IMR-90 (cell line): ENCODE results near the gene BCAS3. TPM values are rescaled to one million over a fixed set of nuclear protein-coding genes. Genes with fewer than 3 reads are reported as not detected.

ENCODE experiments used
- ATAC-seq: fragments of 200-7000 bp; cut with Tn5 transposase; 2 replicates; pipeline ENCODE4 v1.9.1; 2020; ENCODE audit warnings: low read depth, mild to moderate bottlenecking, moderate library complexity
- BruUV-seq: library from RNA; stranded (reverse); fragments of 400-500 nt; replicated peaks from 2 replicates; lab custom pipeline; 2021; lab: Mats Ljungman, UMichigan
- CTCF ChIA-PET: fragments of 300-600 bp; formaldehyde crosslinking; extraction: SDS; loops from one replicate; lab custom pipeline; 2021; ENCODE audit warnings: antibody characterized with exemption; lab: Yijun Ruan, JAX
- POLR2A ChIA-PET: fragments of 300-600 bp; sonication (Branson Sonifier 250); formaldehyde crosslinking; loops from one replicate; lab custom pipeline; 2022; ENCODE audit warnings: antibody characterized with exemption; ENCODE audit not compliant: unreplicated experiment; lab: Charles Lee
- DNase-seq: peaks from one replicate; pipeline ENCODE4 v3.0.0; 2013
- H2AFZ ChIP-seq: replicated peaks from 2 replicates; pipeline ENCODE3; 2013; ENCODE audit warnings: low read length, mild to moderate bottlenecking; ENCODE audit not compliant: poor library complexity
- H2AK5ac ChIP-seq: 2 replicates; pipeline ENCODE4 v1.6.1; 2013; ENCODE audit warnings: low read depth, low read length, inconsistent platforms
- H2AK9ac ChIP-seq: replicated peaks from 2 replicates; pipeline ENCODE3; 2013; ENCODE audit warnings: mild to moderate bottlenecking, low read depth, low read length, moderate library complexity; ENCODE audit not compliant: poor library complexity
- H2BK120ac ChIP-seq: 2 replicates; pipeline ENCODE4 v1.6.1; 2013; ENCODE audit warnings: low read depth, low read length, inconsistent platforms
- H2BK15ac ChIP-seq: 3 replicates; pipeline ENCODE4 v1.6.1; 2013; ENCODE audit warnings: low read depth, low read length, inconsistent platforms
- H2BK20ac ChIP-seq: 2 replicates; pipeline ENCODE4 v1.6.1; 2013; ENCODE audit warnings: low read depth, mild to moderate bottlenecking, inconsistent platforms, low read length, moderate library complexity
- H2BK5ac ChIP-seq: 2 replicates; pipeline ENCODE4 v1.6.1; 2013; ENCODE audit warnings: mild to moderate bottlenecking, low read depth, low read length, inconsistent platforms; ENCODE audit not compliant: poor library complexity, severe bottlenecking
- H3K14ac ChIP-seq: replicated peaks from 2 replicates; pipeline ENCODE4 v1.6.1; 2013; ENCODE audit warnings: low read depth, low read length, inconsistent platforms
- H3K18ac ChIP-seq: 2 replicates; pipeline ENCODE4 v1.6.1; 2013; ENCODE audit warnings: low read depth, low read length, control low read depth
- H3K23ac ChIP-seq: 2 replicates; pipeline ENCODE4 v1.6.1; 2013; ENCODE audit warnings: low read depth, low read length, inconsistent platforms
- H3K27ac ChIP-seq: 2 replicates; pipeline ENCODE4 v1.5.1; 2013; ENCODE audit warnings: mild to moderate bottlenecking, control low read depth, low read length; ENCODE audit not compliant: insufficient read depth
- H3K27me3 ChIP-seq: 2 replicates; pipeline ENCODE4 v1.6.1; 2013; ENCODE audit warnings: low read length; ENCODE audit not compliant: control insufficient read depth, insufficient read depth
- H3K36me3 ChIP-seq: 2 replicates; pipeline ENCODE4 v1.6.1; 2013; ENCODE audit warnings: low read length, mixed read lengths; ENCODE audit not compliant: control insufficient read depth, insufficient read depth
- H3K4ac ChIP-seq: 2 replicates; pipeline ENCODE4 v1.6.1; 2013; ENCODE audit warnings: low read depth, low read length, inconsistent platforms
- H3K4me1 ChIP-seq: 2 replicates; pipeline ENCODE4 v1.6.1; 2013; ENCODE audit warnings: low read length, mixed read lengths; ENCODE audit not compliant: control insufficient read depth, insufficient read depth
- H3K4me2 ChIP-seq: 2 replicates; pipeline ENCODE4 v1.6.1; 2013; ENCODE audit warnings: low read depth, mild to moderate bottlenecking, control low read depth, low read length, moderate library complexity
- H3K4me3 ChIP-seq: 2 replicates; pipeline ENCODE4 v1.5.1; 2013; ENCODE audit warnings: low read depth, mild to moderate bottlenecking, control low read depth, low read length, moderate library complexity; ENCODE audit not compliant: insufficient read depth
- H3K56ac ChIP-seq: 2 replicates; pipeline ENCODE4 v1.6.1; 2013; ENCODE audit warnings: low read length, inconsistent platforms; ENCODE audit not compliant: insufficient read depth; ENCODE audit errors: extremely low read depth
- H3K79me1 ChIP-seq, 2 experiments: 2 replicates each; pipeline ENCODE4 v1.6.1; 2013; ENCODE audit warnings: low read length in 2 of 2, inconsistent platforms in 1 of 2, low read depth in 1 of 2
- H3K9ac ChIP-seq: 2 replicates; pipeline ENCODE4 v1.6.1; 2013; ENCODE audit warnings: low read depth, low read length, control low read depth
- H3K9me1 ChIP-seq: 2 replicates; pipeline ENCODE4 v1.6.1; 2013; ENCODE audit warnings: low read length, inconsistent platforms; ENCODE audit not compliant: insufficient read depth
- H3K9me3 ChIP-seq: 2 replicates; pipeline ENCODE4 v1.6.1; 2013; ENCODE audit warnings: low read length; ENCODE audit not compliant: control insufficient read depth, insufficient read depth
- H4K20me1 ChIP-seq: 2 replicates; pipeline ENCODE4 v1.6.1; 2013; ENCODE audit warnings: low read length, inconsistent platforms; ENCODE audit not compliant: insufficient read depth
- H4K5ac ChIP-seq: 2 replicates; pipeline ENCODE4 v1.6.1; 2013; ENCODE audit warnings: mild to moderate bottlenecking, low read depth, low read length, control low read depth
- H4K8ac ChIP-seq, 2 experiments: 2 replicates each; pipeline ENCODE4 v1.6.1; 2013; ENCODE audit warnings: low read depth in 2 of 2, low read length in 2 of 2, control low read depth in 1 of 2, inconsistent platforms in 1 of 2
- H4K91ac ChIP-seq: 2 replicates; pipeline ENCODE4 v1.6.1; 2013; ENCODE audit warnings: low read depth, low read length, inconsistent platforms; ENCODE audit not compliant: insufficient read depth
- CEBPB ChIP-seq: IDR thresholded peaks from 2 replicates; pipeline ENCODE4 v1.6.1; 2012; ENCODE audit warnings: low read depth, low read length, improper control_type of control experiment
- FOS ChIP-seq: fragments of 150-350 bp; IDR thresholded peaks from 2 replicates; pipeline ENCODE4 v1.6.1; 2016; ENCODE audit warnings: low read depth, low read length
- MXI1 ChIP-seq: IDR thresholded peaks from 2 replicates; pipeline ENCODE4 v1.6.1; 2012; ENCODE audit warnings: low read depth, mild to moderate bottlenecking, low read length, moderate library complexity, borderline replicate concordance
- RCOR1 ChIP-seq: IDR thresholded peaks from 2 replicates; pipeline ENCODE4 v1.6.1; 2012; ENCODE audit warnings: mild to moderate bottlenecking, low read length, improper control_type of control experiment; ENCODE audit not compliant: insufficient replicate concordance
- WGBS, 2 experiments: methylation state at CpG; one replicate each; pipeline versions ENCODE4 v1.1.5 to v1.1.7; 2013; ENCODE audit warnings: missing lambda C conversion rate in 2 of 2; ENCODE audit not compliant: insufficient read length in 1 of 2; ENCODE audit errors: extremely low coverage in 2 of 2; 5-methylcytosine and 5-hydroxymethylcytosine counted together
- dilution Hi-C: fragments of 300-500 bp; cut with HindIII; formaldehyde crosslinking; loops from one replicate; pipeline ENCODE4 v1.14.3; 2018; ENCODE audit warnings: low sequenced_read_pairs; ENCODE audit not compliant: unreplicated experiment
- in situ Hi-C: fragments of 300-500 bp; cut with MboI; formaldehyde crosslinking; loops from 3 replicates; pipeline ENCODE4 v1.14.3; 2019; ENCODE audit warnings: low sequenced_read_pairs, inconsistent platforms, mixed read lengths
- intact Hi-C: fragments of 100-400 bp; cut with micrococcal nuclease; formaldehyde crosslinking; loops from 2 replicates; pipeline ENCODE4 v1.10.0; 2022
- polyA plus RNA-seq, 3 experiments: library from polyadenylated mRNA; depleted of rRNA; stranded (reverse); fragments of >200 nt; gene quantifications; 2 replicates each; pipeline ENCODE4 v1.2.3, GENCODE V29; 2012; ENCODE audit warnings: low replicate concordance in 1 of 3
- total RNA-seq: library from RNA; depleted of rRNA; stranded (reverse); fragments of >200 nt; gene quantifications from 2 replicates; pipeline ENCODE4 v1.2.3, GENCODE V29; 2012
- TF ChIP-seq, protein P1 (sequence below): conservative IDR thresholded peaks from 2 replicates; pipeline ENCODE4 v1.5.1; 2012; ENCODE audit warnings: mild to moderate bottlenecking, low read depth, low read length, improper control_type of control experiment
- TF ChIP-seq, protein P2 (sequence below): fragments of 150-350 bp; IDR thresholded peaks from 2 replicates; pipeline ENCODE4 v1.6.1; 2017; ENCODE audit warnings: mild to moderate bottlenecking, antibody characterized with exemption, low read length, low read depth

Gene BCAS3
- total and polyA plus RNA-seq, 2 of the 4 experiments (the other 2 are of a cell fraction), result 6.3 to 27.1 TPM

DNA sequence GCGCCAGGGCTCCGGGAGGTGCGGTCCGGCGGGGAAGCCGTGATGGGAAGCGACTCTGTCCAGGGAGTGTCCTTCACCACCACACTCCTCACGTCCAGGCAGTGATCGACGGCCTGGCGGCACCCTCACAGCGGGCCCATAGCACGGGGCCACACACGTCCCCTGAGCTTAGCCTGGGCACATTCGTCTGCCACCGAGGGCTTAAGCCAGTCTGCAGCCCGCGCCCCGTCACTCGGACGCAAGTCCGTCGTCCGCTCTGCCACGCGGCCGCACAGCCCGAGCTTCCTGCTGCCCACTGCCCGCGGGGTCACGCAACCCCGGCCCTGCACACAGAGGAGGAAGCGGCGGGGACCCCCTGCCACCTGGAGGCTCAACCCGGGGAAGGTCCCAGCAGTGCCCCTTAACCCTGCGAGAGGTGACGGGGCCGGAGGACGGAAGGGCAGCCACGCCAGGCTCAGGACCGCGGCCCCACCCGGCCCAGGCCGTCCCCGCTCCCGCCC lies 719.0 kb downstream of the BCAS3 start:
- WGBS, 2 experiments, result 3% methylated on average over 21 of the region's 46 CpGs; no CpG with 5 or more reads in 1 of the 2 experiments
- peak overlapping the region; percentile 100 for H3K4ac ChIP-seq
- H2BK120ac ChIP-seq, result peak overlapping the region; percentile 96
- peak overlapping the region; percentile 100 for H4K5ac ChIP-seq
- peak overlapping the region; percentile 98 for H3K18ac ChIP-seq
- ATAC-seq (no peak), DNase-seq (peak; percentile 35)
- in situ Hi-C loops (no loop called here), intact Hi-C loops (loop anchor here (5.0 to 10.0 kb wide), 5 partner anchors 144 to 492 kb away; no protein-coding TSS in a partner anchor), dilution Hi-C loops (no loop called here)
- peak overlapping the region; percentile 99 for H3K23ac ChIP-seq
- peak overlapping the region; percentile 96 for H3K9ac ChIP-seq
- peaks cover 23% of the 10 kb centered on the region for H4K20me1 ChIP-seq
- H3K9me1 ChIP-seq, result peaks cover 19% of the 10 kb centered on the region
- peak overlapping the region; percentile 96 for H2BK5ac ChIP-seq
- TF ChIP-seq MXI1, result 0 out of 2 replicates have a peak, but pooled peaks have one; percentile 32
- TF ChIP-seq, protein P1, sequence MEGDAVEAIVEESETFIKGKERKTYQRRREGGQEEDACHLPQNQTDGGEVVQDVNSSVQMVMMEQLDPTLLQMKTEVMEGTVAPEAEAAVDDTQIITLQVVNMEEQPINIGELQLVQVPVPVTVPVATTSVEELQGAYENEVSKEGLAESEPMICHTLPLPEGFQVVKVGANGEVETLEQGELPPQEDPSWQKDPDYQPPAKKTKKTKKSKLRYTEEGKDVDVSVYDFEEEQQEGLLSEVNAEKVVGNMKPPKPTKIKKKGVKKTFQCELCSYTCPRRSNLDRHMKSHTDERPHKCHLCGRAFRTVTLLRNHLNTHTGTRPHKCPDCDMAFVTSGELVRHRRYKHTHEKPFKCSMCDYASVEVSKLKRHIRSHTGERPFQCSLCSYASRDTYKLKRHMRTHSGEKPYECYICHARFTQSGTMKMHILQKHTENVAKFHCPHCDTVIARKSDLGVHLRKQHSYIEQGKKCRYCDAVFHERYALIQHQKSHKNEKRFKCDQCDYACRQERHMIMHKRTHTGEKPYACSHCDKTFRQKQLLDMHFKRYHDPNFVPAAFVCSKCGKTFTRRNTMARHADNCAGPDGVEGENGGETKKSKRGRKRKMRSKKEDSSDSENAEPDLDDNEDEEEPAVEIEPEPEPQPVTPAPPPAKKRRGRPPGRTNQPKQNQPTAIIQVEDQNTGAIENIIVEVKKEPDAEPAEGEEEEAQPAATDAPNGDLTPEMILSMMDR, result no peak
- TF ChIP-seq, protein P2, sequence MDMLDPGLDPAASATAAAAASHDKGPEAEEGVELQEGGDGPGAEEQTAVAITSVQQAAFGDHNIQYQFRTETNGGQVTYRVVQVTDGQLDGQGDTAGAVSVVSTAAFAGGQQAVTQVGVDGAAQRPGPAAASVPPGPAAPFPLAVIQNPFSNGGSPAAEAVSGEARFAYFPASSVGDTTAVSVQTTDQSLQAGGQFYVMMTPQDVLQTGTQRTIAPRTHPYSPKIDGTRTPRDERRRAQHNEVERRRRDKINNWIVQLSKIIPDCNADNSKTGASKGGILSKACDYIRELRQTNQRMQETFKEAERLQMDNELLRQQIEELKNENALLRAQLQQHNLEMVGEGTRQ, result no peak
- TF ChIP-seq FOS, result no peak
- no peak for TF ChIP-seq RCOR1
- TF ChIP-seq CEBPB, result no peak
- peak overlapping the region; percentile 75 for H2BK20ac ChIP-seq
- H3K27me3 ChIP-seq, result no peaks in the 10 kb centered on the region
- peak overlapping the region; percentile 99 for H3K27ac ChIP-seq
- ChIA-PET CTCF (interaction anchor here (1.0 to 1.3 kb wide), 3 partner anchors 37 to 89 kb away, joined by 3 read pairs; no protein-coding TSS in a partner anchor), POLR2A (interaction anchor here (0.9 to 1.5 kb wide), 3 partner anchors 61 to 178 kb away, joined by 3 to 8 read pairs (median 4); no protein-coding TSS in a partner anchor)
- peak overlapping the region; percentile 86 for H2AFZ ChIP-seq
- H4K91ac ChIP-seq, result peak overlapping the region; percentile 100
- peak overlapping the region; percentile 87 for H3K56ac ChIP-seq
- H3K14ac ChIP-seq, result peak overlapping the region; percentile 99
- peak overlapping the region; percentile 82 to 97 for H4K8ac ChIP-seq
- H3K79me1 ChIP-seq, result peaks cover 2 to 44% of the 10 kb centered on the region in 2 experiments; a peak in 3 of 4 replicates
- H3K36me3 ChIP-seq, result peaks cover 15% of the 10 kb centered on the region
- H2BK15ac ChIP-seq, result peak overlapping the region; percentile 73; the same call in 2 of the 3 replicates
- H2AK5ac ChIP-seq, result peak overlapping the region; percentile 97
- H3K4me3 ChIP-seq, result peak overlapping the region; percentile 58
- H2AK9ac ChIP-seq, result peak overlapping the region; percentile 99
- no TSS peak for BruUV-seq
- no peaks in the 10 kb centered on the region for H3K9me3 ChIP-seq
- H3K4me1 ChIP-seq, result peaks cover 26% of the 10 kb centered on the region
- H3K4me2 ChIP-seq, result peak overlapping the region; percentile 97
